IPS-NIHi7 (cell line): ENCODE results near the gene ADAMTS20.
"Not testable (repeated sequence)": the region's sequence is repeated elsewhere in the genome, so short reads cannot be mapped to it uniquely, and the experiment has no call there.

Experiments
- DNase-seq: peaks from one replicate; pipeline ENCODE4 v3.0.0; 2012; ENCODE audit warnings: mixed read lengths; ENCODE audit errors: extremely low spot score

The ADAMTS20 gene

GRCh38 chr12:43551971-43552559, at the start of gene ADAMTS20:
TSS of gene ADAMTS20 (minus strand) at chr12:43552203. CDS start at chr12:43551921, 282 bp downstream.
- DNase-seq, result peak; percentile 97

- no peak for DNase-seq
These were observed 47.7 kb upstream of the ADAMTS20 start for GRCh38 chr12:43599708-43600107.

DNA sequence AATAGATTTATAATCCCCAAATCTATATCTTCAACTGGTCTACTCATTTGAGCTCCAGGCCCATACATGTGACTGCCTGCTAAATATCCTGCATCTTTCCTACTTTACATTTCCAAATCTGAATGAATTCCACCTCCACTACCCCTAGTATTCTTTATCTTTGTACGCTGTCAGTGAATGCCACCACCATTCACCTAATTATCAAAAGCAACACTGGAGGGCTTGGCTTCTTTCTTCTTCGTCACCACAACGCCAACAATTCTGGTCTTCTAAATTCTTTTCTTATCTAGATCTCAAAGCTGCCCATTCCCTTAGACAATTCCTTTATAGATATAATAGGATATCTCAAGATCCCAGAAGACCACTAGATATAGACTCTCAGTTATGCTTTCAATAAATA, 47.1 kb upstream of the ADAMTS20 start:
- no peak for DNase-seq

GRCh38 chr12:43590307-43590706, 38.3 kb upstream of the ADAMTS20 start:
- DNase-seq, result no peak

- no peak for DNase-seq
These were observed 34.7 kb upstream of the ADAMTS20 start for GRCh38 chr12:43586646-43587245.

DNA sequence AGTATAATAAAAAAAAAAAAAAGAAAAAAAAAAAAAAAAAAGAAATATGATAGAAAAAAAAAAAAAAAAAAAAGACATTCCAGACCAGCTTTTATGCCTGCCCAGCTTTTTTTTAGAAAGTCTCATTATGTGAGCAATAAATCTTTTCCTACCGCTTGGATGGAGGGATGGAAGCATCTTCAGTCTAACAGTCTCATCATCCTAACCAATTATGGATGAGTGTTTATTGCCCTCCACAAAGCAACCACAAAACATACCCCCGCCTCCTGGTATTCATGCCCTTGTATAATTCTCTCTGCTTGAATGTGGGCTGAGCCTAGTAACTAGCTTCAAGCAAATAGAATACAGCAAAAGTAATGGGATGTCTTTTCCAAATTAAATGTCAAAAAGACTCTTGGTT, 33.7 kb upstream of the ADAMTS20 start:
- DNase-seq, result no peak

GRCh38 chr12:43580601-43581000, 28.6 kb upstream of the ADAMTS20 start:
- no peak for DNase-seq

DNA sequence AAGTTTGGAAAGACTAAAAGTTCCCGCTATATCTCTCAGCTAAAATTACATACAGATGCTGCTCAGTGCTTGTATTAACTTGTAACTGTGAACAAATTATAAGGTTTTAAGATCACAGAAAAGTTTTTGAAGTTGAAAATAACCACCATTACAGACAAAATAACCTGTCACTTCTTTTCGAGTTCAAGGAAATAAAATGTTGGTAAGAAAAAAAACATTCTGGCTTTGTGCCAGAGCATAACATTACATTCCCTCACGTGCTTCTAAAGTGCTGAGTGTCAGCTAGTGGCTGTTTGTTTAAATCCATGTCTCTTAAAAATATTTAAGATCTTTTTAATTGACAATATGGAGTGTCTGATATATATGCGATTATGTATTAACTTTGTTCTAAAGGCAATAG, 27.2 kb upstream of the ADAMTS20 start:
- no peak for DNase-seq

DNA sequence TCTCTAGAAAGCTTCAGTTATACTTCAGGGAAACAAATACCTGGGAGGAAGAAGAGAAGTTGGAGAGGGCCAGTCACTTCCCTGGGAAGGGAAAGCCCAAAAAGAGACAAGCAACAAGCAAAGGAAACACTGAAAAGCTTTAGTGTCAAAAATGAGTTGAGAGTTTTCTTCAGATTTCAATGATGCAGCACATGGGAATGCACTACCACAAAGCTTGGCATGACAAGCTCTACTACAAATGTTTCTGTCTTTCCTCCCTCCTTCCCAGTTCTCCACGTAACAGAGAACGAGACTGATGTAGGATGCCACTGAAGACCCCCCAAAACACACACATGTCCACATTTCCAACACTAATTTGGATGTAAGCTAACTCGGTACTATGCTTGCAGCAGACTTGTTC, 26.8 kb upstream of the ADAMTS20 start:
- no peak for DNase-seq

GRCh38 chr12:43577381-43577780, 25.4 kb upstream of the ADAMTS20 start:
- no peak for DNase-seq

DNA sequence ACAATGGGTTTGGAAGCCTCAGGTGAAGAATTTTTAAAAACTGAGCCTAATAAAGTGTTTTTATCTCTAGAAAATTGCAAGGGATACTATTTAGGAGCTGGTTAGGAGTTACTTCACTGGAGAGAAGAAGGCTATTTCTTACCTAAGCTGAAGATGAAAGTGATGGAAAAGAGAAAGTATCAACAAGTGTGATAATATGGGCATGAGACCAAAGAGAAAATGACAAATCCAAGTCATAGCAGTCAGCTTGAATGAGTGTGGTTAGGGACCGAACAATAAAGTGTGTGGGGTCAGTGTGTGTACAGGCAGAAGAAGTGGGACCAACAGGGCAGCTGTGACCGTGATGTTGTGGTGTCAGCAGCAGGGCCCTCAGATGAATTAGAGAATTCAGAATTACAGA, 24.2 kb upstream of the ADAMTS20 start:
- DNase-seq, result no peak

DNA sequence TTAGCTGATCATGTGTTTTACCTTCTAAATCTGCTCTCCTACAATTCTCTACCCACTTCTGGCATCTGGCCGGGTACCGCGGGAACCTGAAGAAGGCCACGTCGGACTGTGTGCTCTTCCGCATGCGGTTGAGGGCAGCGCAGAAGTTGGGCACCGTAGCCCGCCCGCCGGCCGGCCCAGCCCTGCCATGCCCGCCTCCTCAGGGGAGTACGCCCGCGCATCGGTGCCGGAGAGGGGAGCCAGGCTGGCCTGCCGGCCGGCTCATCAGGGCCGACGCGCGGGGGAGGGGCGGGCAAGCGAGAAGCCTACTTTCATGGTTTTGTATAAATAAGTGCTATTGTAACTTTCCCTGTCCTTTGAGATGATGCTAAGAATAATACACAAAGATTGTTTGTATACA, 19.9 kb upstream of the ADAMTS20 start:
- DNase-seq, result no peak

DNA sequence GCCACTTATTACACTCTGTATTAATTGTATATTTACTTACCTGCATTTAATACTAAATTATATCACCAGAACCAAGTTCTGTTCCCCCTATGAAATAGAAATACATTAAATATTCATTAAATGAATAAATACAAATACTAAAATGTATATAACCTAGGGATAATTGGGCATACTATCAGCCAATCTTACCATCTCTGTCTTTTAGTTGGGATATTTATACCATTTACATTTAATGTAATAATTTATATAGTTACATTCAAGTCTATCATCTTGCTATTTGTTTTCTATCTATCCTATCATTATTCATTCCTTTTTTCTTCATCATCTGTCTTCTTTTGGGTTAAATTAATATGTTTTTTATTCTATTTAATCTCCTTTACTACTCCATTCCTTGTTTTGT, 4.1 kb upstream of the ADAMTS20 start:
- DNase-seq, result no peak

GRCh38 chr12:43551279-43551970, 578 bp downstream of the ADAMTS20 start:
- peak; percentile 27 for DNase-seq

DNA sequence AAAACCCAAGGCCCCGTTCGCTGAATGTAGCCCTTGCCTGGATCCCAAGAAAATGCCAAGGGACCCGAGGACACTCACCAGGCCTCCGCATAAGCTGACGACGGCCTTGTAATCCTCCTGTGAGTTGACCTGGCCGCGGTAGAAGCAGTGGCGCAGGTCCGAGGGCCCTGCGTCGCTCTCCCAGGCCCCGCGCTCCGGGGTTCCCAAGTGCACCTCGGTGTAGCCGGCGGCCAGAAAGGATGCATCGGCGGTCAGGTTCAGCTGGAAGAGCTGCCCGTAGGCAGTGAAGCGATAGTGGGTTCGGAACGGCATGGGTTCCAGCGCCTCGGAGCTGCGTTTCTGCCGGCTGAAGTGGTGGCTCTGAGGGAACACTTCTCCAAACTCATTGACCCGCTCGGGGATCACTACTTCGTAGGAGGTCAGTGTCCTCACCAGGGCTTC, 1.2 kb downstream of the ADAMTS20 start:
- peak; percentile 24 for DNase-seq

- DNase-seq, result no peak
These were observed 7.3 kb downstream of the ADAMTS20 start for GRCh38 chr12:43544703-43545102.

DNA sequence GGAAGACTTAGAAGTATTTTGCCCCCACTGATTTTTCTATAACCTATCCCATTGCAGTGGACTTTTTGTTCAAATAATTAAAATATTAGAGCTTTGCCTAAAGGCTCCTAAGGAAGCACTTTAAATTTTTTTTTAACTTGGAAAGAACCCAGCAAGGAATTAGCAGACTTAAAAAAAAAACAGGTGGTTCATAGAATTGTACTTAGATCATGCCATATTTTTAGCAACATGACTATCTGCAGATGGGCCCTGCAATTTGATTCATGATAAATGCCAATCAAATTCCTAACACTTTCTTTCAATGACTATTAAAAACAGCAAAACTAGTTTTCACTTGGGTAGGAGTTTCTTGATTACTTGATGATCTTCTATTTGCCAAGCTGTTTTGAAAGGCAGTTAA, 11.5 kb downstream of the ADAMTS20 start:
- no peak for DNase-seq

- not testable (repeated sequence) for DNase-seq
These were observed 14.3 kb downstream of the ADAMTS20 start for GRCh38 chr12:43537675-43538074.

- DNase-seq, result no peak
These were observed 36.0 kb downstream of the ADAMTS20 start for GRCh38 chr12:43516045-43516444.

DNA sequence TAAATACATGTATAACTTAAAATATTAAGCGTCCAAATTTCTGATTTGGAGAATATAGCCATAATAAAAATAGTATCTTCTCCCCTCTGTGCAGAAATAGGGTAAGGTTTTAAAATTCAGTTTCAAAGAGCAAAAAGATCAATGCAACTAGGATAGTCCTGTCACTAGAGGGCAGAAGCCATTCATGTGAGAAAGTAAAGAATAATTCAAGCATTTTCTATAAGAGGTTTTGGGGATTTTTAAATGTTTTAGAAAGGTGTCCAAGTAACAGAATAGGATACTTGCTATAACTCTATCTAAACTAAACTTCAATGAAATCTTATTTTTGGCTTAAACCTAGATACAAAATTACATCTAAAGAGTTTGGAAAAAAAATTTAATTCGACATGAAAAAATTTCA, 50.3 kb downstream of the ADAMTS20 start:
- peak; percentile 22 for DNase-seq

DNA sequence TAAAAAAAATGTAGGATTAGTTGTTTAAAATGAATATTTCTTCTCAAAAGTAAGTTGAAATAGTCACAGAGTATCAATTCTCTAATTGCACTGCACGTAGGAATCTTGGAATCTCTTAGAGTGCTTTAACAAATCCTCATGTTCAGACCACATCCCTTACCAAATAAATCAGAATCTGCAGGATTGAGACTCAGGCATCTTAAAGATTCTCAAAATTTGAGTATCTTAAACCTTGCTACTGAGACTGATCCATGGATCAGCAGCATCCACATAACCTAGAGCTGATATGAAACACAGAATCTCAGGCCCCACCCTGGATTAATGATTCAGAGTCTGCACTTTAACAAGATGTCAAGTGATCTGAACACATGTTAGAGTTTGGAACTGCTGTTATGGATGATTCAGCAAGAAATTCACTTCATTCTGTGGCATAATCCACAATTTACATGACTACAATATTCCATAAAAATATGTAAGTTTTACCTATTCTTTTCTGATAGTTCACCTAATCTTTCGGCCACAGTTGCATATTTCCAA, 58.7 kb downstream of the ADAMTS20 start:
- DNase-seq, result no peak

- DNase-seq, result no peak
These were observed 69.5 kb downstream of the ADAMTS20 start for GRCh38 chr12:43482311-43483085.
